H1 (cell line): ENCODE data around the gene SMYD5. TPM values are rescaled to one million over a fixed set of nuclear protein-coding genes. Genes with fewer than 3 reads are reported as not detected.

Experiments used
- CBX5 ChIP-seq: fragments of 300-800, 300-1000 bp; sonication (generic); IDR thresholded peaks from 2 replicates; pipeline ENCODE4 v1.7.1; 2016; ENCODE audit warnings: antibody characterized with exemption, low read length, low read depth
- CEBPB ChIP-seq: IDR thresholded peaks from 2 replicates; pipeline ENCODE4 v1.6.1; 2012; ENCODE audit warnings: low read depth, low read length
- KDM1A ChIP-seq: fragments of 200-600, 300-600 bp; sonication (generic); IDR thresholded peaks from 2 replicates; pipeline ENCODE4 v1.7.1; 2016; ENCODE audit warnings: mild to moderate bottlenecking, low read length, borderline replicate concordance
- polyA plus RNA-seq, 7 experiments: library from polyadenylated mRNA; depleted of rRNA in 3 of 7; stranded (reverse) in 5 of 7; unstranded in 2 of 7; fragments of >200 nt in 5 of 7; fragments of 200-250 nt in 2 of 7; gene quantifications; 1 replicate in 5 of 7; 2 replicates in 1 of 7; 4 replicates in 1 of 7; pipeline versions ENCODE4 v1.2.1 to v1.2.3, GENCODE V29; 2011 to 2013; ENCODE audit warnings: missing spikeins in 2 of 7, mixed read lengths in 2 of 7
- total RNA-seq: library from RNA; stranded (reverse); fragmentation: NEBNext Ultra II Directional; extraction: Animal tissue kit (Norgen Biotek cat#: 25700); gene quantifications from 2 replicates; pipeline ENCODE4 v1.2.1, GENCODE V29; 2021
- TF ChIP-seq, protein P1 (sequence below): fragments of 300-600 bp; sonication (generic); IDR thresholded peaks from 2 replicates; pipeline ENCODE4 v1.7.1; 2012; ENCODE audit warnings: low read length, moderate library complexity, mild to moderate bottlenecking, inconsistent platforms; ENCODE audit not compliant: insufficient replicate concordance
- TF ChIP-seq, protein P2 (sequence below): IDR thresholded peaks from 2 replicates; pipeline ENCODE4 v1.6.1; 2012; ENCODE audit warnings: inconsistent platforms

SMYD5 gene
- total and polyA plus RNA-seq, 2 of the 8 experiments (the other 6 are each of a cell fraction or from before 2014, with no cell fraction given): 35.2 to 56.7 TPM

DNA sequence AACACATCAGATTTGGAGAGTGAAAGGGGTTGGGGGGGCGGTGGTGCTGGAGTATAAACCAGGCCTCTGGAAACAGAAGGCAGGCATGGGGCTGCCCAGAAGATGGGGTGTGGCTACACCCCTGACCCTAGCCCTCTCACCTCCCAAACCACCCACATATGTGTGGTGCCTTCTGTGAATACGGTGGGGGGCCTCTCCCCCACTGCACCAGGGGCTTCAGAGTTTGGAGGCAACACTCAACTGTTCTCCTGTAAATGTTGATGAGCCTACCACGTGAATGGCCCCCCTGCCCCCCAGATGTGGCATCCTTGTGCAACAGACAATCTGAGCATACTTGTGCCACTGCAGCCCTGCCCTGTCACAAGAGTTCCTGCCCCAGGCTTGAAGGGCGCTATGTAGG lies 50.7 kb downstream of the SMYD5 start (continued):
- TF ChIP-seq, protein P1, sequence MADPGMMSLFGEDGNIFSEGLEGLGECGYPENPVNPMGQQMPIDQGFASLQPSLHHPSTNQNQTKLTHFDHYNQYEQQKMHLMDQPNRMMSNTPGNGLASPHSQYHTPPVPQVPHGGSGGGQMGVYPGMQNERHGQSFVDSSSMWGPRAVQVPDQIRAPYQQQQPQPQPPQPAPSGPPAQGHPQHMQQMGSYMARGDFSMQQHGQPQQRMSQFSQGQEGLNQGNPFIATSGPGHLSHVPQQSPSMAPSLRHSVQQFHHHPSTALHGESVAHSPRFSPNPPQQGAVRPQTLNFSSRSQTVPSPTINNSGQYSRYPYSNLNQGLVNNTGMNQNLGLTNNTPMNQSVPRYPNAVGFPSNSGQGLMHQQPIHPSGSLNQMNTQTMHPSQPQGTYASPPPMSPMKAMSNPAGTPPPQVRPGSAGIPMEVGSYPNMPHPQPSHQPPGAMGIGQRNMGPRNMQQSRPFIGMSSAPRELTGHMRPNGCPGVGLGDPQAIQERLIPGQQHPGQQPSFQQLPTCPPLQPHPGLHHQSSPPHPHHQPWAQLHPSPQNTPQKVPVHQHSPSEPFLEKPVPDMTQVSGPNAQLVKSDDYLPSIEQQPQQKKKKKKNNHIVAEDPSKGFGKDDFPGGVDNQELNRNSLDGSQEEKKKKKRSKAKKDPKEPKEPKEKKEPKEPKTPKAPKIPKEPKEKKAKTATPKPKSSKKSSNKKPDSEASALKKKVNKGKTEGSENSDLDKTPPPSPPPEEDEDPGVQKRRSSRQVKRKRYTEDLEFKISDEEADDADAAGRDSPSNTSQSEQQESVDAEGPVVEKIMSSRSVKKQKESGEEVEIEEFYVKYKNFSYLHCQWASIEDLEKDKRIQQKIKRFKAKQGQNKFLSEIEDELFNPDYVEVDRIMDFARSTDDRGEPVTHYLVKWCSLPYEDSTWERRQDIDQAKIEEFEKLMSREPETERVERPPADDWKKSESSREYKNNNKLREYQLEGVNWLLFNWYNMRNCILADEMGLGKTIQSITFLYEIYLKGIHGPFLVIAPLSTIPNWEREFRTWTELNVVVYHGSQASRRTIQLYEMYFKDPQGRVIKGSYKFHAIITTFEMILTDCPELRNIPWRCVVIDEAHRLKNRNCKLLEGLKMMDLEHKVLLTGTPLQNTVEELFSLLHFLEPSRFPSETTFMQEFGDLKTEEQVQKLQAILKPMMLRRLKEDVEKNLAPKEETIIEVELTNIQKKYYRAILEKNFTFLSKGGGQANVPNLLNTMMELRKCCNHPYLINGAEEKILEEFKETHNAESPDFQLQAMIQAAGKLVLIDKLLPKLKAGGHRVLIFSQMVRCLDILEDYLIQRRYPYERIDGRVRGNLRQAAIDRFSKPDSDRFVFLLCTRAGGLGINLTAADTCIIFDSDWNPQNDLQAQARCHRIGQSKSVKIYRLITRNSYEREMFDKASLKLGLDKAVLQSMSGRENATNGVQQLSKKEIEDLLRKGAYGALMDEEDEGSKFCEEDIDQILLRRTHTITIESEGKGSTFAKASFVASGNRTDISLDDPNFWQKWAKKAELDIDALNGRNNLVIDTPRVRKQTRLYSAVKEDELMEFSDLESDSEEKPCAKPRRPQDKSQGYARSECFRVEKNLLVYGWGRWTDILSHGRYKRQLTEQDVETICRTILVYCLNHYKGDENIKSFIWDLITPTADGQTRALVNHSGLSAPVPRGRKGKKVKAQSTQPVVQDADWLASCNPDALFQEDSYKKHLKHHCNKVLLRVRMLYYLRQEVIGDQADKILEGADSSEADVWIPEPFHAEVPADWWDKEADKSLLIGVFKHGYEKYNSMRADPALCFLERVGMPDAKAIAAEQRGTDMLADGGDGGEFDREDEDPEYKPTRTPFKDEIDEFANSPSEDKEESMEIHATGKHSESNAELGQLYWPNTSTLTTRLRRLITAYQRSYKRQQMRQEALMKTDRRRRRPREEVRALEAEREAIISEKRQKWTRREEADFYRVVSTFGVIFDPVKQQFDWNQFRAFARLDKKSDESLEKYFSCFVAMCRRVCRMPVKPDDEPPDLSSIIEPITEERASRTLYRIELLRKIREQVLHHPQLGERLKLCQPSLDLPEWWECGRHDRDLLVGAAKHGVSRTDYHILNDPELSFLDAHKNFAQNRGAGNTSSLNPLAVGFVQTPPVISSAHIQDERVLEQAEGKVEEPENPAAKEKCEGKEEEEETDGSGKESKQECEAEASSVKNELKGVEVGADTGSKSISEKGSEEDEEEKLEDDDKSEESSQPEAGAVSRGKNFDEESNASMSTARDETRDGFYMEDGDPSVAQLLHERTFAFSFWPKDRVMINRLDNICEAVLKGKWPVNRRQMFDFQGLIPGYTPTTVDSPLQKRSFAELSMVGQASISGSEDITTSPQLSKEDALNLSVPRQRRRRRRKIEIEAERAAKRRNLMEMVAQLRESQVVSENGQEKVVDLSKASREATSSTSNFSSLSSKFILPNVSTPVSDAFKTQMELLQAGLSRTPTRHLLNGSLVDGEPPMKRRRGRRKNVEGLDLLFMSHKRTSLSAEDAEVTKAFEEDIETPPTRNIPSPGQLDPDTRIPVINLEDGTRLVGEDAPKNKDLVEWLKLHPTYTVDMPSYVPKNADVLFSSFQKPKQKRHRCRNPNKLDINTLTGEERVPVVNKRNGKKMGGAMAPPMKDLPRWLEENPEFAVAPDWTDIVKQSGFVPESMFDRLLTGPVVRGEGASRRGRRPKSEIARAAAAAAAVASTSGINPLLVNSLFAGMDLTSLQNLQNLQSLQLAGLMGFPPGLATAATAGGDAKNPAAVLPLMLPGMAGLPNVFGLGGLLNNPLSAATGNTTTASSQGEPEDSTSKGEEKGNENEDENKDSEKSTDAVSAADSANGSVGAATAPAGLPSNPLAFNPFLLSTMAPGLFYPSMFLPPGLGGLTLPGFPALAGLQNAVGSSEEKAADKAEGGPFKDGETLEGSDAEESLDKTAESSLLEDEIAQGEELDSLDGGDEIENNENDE: no peak
- TF ChIP-seq KDM1A (no peak), CEBPB (no peak), CBX5 (no peak)
- TF ChIP-seq, protein P2, sequence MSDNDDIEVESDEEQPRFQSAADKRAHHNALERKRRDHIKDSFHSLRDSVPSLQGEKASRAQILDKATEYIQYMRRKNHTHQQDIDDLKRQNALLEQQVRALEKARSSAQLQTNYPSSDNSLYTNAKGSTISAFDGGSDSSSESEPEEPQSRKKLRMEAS: no peak
